A549 (cell line): ENCODE results near the gene ZNF652. TPM values are rescaled to one million over a fixed set of nuclear protein-coding genes. Genes with fewer than 3 reads are reported as not detected.

ENCODE experiments used
- ATAC-seq, 2 experiments: fragments of 200-7000 bp in 1 of 2; fragments of >200 bp in 1 of 2; cut with Nextera tagmentation in 1 of 2; cut with Tn5 transposase in 1 of 2; 3 replicates each; pipeline versions ENCODE4 v1.8.0 to v1.9.1; 2018 to 2020; ENCODE audit warnings: mild to moderate bottlenecking in 1 of 2, moderate library complexity in 1 of 2
- CTCF ChIA-PET: fragments of 300-600 bp; sonication (Branson Sonifier 250); formaldehyde crosslinking; extraction: SDS; loops from one replicate; lab custom pipeline; 2021; ENCODE audit warnings: antibody characterized with exemption, inconsistent platforms; lab: Yijun Ruan, JAX
- POLR2A ChIA-PET: fragments of 350-600 bp; formaldehyde crosslinking; extraction: SDS; loops from one replicate; lab custom pipeline; 2021; ENCODE audit warnings: antibody characterized with exemption, inconsistent platforms; lab: Yijun Ruan, JAX
- DNase-seq, 2 experiments: peaks; one replicate each; pipeline versions ENCODE4 v3.0.0 to v3.0.0-alpha.2; 2011 to 2016; ENCODE audit warnings: low read depth in 1 of 2, low spot score in 1 of 2
- FAIRE-seq: peaks from 2 replicates; lab custom pipeline; 2011; peaks lifted over from hg19 to GRCh38; lab: Jason Lieb, UNC
- H3K27ac ChIP-seq, 2 experiments: fragments of >200 bp; sonication (Bioruptor Twin); formaldehyde crosslinking; 3 replicates each; pipeline ENCODE4 v1.5.1; 2016 to 2017
- H3K4me1 ChIP-seq: fragments of >200 bp; sonication (Bioruptor Twin); formaldehyde crosslinking; 3 replicates; pipeline ENCODE4 v1.6.1; 2016
- H3K4me2 ChIP-seq: fragments of >200 bp; sonication (Bioruptor Twin); formaldehyde crosslinking; 3 replicates; pipeline ENCODE4 v1.6.1; 2016
- H3K4me3 ChIP-seq: fragments of >200 bp; sonication (Bioruptor Twin); formaldehyde crosslinking; 3 replicates; pipeline ENCODE4 v1.5.1; 2016
- H3K9me3 ChIP-seq: fragments of >200 bp; sonication (Bioruptor Twin); formaldehyde crosslinking; 3 replicates; pipeline ENCODE4 v1.6.1; 2016
- BHLHE40 ChIP-seq: IDR thresholded peaks from 2 replicates; pipeline ENCODE4 v1.6.1; 2012; ENCODE audit warnings: low read depth, low read length, inconsistent platforms
- CHD2 ChIP-seq: fragments of 150-350 bp; IDR thresholded peaks from 2 replicates; pipeline ENCODE4 v1.6.1; 2014; ENCODE audit warnings: low read length; ENCODE audit not compliant: partially characterized antibody
- CHD4 ChIP-seq: fragments of 200-600 bp; sonication (generic); IDR thresholded peaks from 2 replicates; pipeline ENCODE4 v1.6.1; 2016; ENCODE audit warnings: antibody characterized with exemption, mild to moderate bottlenecking, borderline replicate concordance
- ELK1 ChIP-seq: fragments of 150-350 bp; IDR thresholded peaks from 2 replicates; pipeline ENCODE4 v1.6.1; 2014; ENCODE audit warnings: low read depth, mild to moderate bottlenecking, low read length
- FOSL2 ChIP-seq, 2 experiments: fragments of 450-650 bp in 1 of 2; fragments of >200 bp in 1 of 2; sonication (Bioruptor Twin) in 1 of 2; formaldehyde crosslinking; IDR thresholded peaks; 2 replicates each; pipeline versions ENCODE4 v1.5.0 to v1.6.1; 2016 to 2020; ENCODE audit warnings: mild to moderate bottlenecking in 1 of 2, moderate library complexity in 1 of 2
- FOXS1 ChIP-seq: fragments of 250-450 bp; sonication (Bioruptor Pico); IDR thresholded peaks from 2 replicates; pipeline ENCODE4 v1.5.0; 2020; ENCODE audit warnings: mild to moderate bottlenecking, moderate library complexity
- HOXA7 ChIP-seq: fragments of 250-450 bp; sonication (Bioruptor Pico); IDR thresholded peaks from 2 replicates; pipeline ENCODE4 v1.5.0; 2020; ENCODE audit warnings: mild to moderate bottlenecking, moderate library complexity
- HOXB13 ChIP-seq: fragments of 250-450 bp; sonication (Bioruptor Pico); IDR thresholded peaks from 2 replicates; pipeline ENCODE4 v1.5.0; 2020; ENCODE audit warnings: low read depth, mild to moderate bottlenecking, moderate library complexity
- HOXB5 ChIP-seq: fragments of 250-450 bp; sonication (Bioruptor Pico); IDR thresholded peaks from 2 replicates; pipeline ENCODE4 v1.5.0; 2020; ENCODE audit warnings: mild to moderate bottlenecking, moderate library complexity
- MAX ChIP-seq: IDR thresholded peaks from 2 replicates; pipeline ENCODE4 v1.6.1; 2012
- NFE2L2 ChIP-seq: fragments of 150-350 bp; conservative IDR thresholded peaks from 2 replicates; pipeline ENCODE4 v1.6.1; 2014; ENCODE audit warnings: low read length
- NR3C1 ChIP-seq: fragments of >200 bp; sonication (Bioruptor Twin); formaldehyde crosslinking; IDR thresholded peaks from 3 replicates; pipeline ENCODE4 v1.6.1; 2017
- PHF8 ChIP-seq: fragments of 200-600 bp; sonication (generic); IDR thresholded peaks from 2 replicates; pipeline ENCODE4 v1.6.1; 2016; ENCODE audit warnings: low read depth, mild to moderate bottlenecking, antibody characterized with exemption, moderate library complexity, borderline replicate concordance
- POLR2AphosphoS2 ChIP-seq: conservative IDR thresholded peaks from 2 replicates; pipeline ENCODE4 v1.6.1; 2012; ENCODE audit warnings: low read length, improper control_type of control experiment, inconsistent platforms
- RCOR1 ChIP-seq: fragments of 150-350 bp; IDR thresholded peaks from 2 replicates; pipeline ENCODE4 v1.6.1; 2014; ENCODE audit warnings: antibody characterized with exemption, low read length, low read depth
- ZNF302 ChIP-seq: fragments of 250-450 bp; sonication (Bioruptor Pico); IDR thresholded peaks from 2 replicates; pipeline ENCODE4 v1.9.0; 2021; ENCODE audit warnings: inconsistent platforms, mild to moderate bottlenecking, moderate library complexity
- ZSCAN20 ChIP-seq: fragments of 250-450 bp; sonication (Bioruptor Pico); IDR thresholded peaks from 2 replicates; pipeline ENCODE4 v1.8.0; 2022; ENCODE audit warnings: mild to moderate bottlenecking, moderate library complexity
- WGBS: methylation state at CpG from one replicate; pipeline ENCODE4 v1.1.6; 2017; ENCODE audit errors: missing lambda C conversion rate; 5-methylcytosine and 5-hydroxymethylcytosine counted together
- polyA plus RNA-seq, 4 experiments: library from polyadenylated mRNA; depleted of rRNA in 3 of 4; stranded (reverse); fragments of >200 nt; fragmentation: RNase III in 1 of 4; extraction: RNeasy Plus Mini Kit Qiagen cat#74134 plus additional on column Dnase treatment in 1 of 4; gene quantifications; 2 replicates in 3 of 4; 3 replicates in 1 of 4; pipeline ENCODE4 v1.2.3, GENCODE V29; 2011 to 2017
- TF ChIP-seq, protein P1 (sequence below): fragments of 450-650 bp; IDR thresholded peaks from 2 replicates; pipeline ENCODE4 v1.6.1; 2014; ENCODE audit warnings: antibody characterized with exemption
- TF ChIP-seq, protein P2 (sequence below): fragments of 200-600 bp; sonication (generic); IDR thresholded peaks from 2 replicates; pipeline ENCODE4 v1.6.1; 2016; ENCODE audit warnings: antibody characterized with exemption, mild to moderate bottlenecking, moderate library complexity

The ZNF652 gene
- polyA plus RNA-seq, 2 of the 4 experiments (the other 2 are of a cell fraction) = 5.7 to 14.8 TPM

DNA sequence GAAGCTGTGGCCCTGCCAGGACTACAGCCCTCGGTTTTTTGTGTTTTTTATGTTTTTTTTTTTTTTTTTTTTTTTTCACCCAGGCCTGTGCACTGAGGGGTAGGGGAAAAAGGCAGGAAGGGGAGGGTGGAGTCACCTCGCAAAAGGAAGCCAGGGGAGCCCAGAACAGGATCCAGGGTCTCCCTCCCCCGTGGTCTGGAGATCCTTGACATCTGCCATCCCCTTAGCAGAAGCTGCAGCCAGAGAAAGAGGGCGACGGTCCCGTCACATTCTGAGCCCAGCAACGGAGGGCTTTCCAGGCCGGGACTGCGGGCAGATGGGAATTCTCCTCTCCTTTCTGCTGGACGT, 102.4 kb downstream of the ZNF652 start (continued):
- no peak for TF ChIP-seq HOXA7 (CRISPR knock-in tag)

GRCh38 chr17:49258394-49258793, 103.7 kb downstream of the ZNF652 start:
- Histone ChIP-seq H3K9me3 (no peaks in the 10 kb centered on the region), H3K4me1 (peaks cover 9% of the 10 kb centered on the region; the same call in 2 of the 3 replicates), H3K4me2 (no peak overlapping the region), H3K27ac (no peak overlapping the region), H3K4me3 (no peak overlapping the region)
- FAIRE-seq = no peak
- no peak for ATAC-seq
- no peak for DNase-seq
- TF ChIP-seq NR3C1 = no peak
- TF ChIP-seq, protein P1, sequence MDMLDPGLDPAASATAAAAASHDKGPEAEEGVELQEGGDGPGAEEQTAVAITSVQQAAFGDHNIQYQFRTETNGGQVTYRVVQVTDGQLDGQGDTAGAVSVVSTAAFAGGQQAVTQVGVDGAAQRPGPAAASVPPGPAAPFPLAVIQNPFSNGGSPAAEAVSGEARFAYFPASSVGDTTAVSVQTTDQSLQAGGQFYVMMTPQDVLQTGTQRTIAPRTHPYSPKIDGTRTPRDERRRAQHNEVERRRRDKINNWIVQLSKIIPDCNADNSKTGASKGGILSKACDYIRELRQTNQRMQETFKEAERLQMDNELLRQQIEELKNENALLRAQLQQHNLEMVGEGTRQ = no peak
- no peak for TF ChIP-seq FOXS1 (CRISPR knock-in tag)
- TF ChIP-seq MAX = no peak
- no peak for TF ChIP-seq CHD4
- TF ChIP-seq ZSCAN20 = no peak
- no peak for TF ChIP-seq ELK1
- TF ChIP-seq BHLHE40 = no peak
- TF ChIP-seq, protein P2, sequence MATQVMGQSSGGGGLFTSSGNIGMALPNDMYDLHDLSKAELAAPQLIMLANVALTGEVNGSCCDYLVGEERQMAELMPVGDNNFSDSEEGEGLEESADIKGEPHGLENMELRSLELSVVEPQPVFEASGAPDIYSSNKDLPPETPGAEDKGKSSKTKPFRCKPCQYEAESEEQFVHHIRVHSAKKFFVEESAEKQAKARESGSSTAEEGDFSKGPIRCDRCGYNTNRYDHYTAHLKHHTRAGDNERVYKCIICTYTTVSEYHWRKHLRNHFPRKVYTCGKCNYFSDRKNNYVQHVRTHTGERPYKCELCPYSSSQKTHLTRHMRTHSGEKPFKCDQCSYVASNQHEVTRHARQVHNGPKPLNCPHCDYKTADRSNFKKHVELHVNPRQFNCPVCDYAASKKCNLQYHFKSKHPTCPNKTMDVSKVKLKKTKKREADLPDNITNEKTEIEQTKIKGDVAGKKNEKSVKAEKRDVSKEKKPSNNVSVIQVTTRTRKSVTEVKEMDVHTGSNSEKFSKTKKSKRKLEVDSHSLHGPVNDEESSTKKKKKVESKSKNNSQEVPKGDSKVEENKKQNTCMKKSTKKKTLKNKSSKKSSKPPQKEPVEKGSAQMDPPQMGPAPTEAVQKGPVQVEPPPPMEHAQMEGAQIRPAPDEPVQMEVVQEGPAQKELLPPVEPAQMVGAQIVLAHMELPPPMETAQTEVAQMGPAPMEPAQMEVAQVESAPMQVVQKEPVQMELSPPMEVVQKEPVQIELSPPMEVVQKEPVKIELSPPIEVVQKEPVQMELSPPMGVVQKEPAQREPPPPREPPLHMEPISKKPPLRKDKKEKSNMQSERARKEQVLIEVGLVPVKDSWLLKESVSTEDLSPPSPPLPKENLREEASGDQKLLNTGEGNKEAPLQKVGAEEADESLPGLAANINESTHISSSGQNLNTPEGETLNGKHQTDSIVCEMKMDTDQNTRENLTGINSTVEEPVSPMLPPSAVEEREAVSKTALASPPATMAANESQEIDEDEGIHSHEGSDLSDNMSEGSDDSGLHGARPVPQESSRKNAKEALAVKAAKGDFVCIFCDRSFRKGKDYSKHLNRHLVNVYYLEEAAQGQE = no peak
- CTCF ChIA-PET = interaction anchor here (0.8 to 1.6 kb wide), 8 partner anchors 23 to 534 kb away, joined by 3 to 6 read pairs (median 3); no protein-coding TSS in a partner anchor
- 94% methylated on average over 3 of the region's 3 CpGs for WGBS
- POLR2A ChIA-PET = no interaction called here

DNA sequence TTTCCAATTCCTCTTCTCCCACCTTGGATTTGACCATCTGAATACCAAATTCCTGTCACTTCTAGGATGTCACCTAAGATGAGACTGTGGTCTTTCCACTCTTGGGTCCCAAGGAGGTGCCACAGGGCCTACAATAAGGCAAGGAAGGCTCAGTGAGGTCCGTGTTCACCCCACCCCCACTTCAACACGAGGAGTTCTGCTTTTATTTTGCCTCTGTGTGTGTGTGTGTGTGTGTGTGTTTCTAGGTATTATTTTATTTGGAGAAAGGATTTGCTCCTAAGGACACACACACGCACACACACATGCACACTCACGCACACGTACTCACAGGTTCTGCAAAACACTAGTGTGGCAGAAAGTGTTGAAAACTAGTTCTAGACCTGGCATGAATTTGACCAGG, 106.9 kb downstream of the ZNF652 start:
- no peak for FAIRE-seq
- TF ChIP-seq HOXA7 (CRISPR knock-in tag) = no peak
- TF ChIP-seq ELK1 = no peak
- TF ChIP-seq NFE2L2 = no peak
- TF ChIP-seq FOSL2 (IDR thresholded peaks at IDR 0.05) = no peak
- TF ChIP-seq FOSL2 (CRISPR knock-in tag; IDR thresholded peaks at IDR 0.05) = no peak
- TF ChIP-seq HOXB5 (CRISPR knock-in tag) = no peak
- TF ChIP-seq PHF8 = no peak
- TF ChIP-seq HOXB13 (CRISPR knock-in tag) = no peak
- no peak for TF ChIP-seq POLR2AphosphoS2
- no peak for TF ChIP-seq MAX
- TF ChIP-seq ZNF302 (CRISPR knock-in tag) = no peak
- TF ChIP-seq RCOR1 = no peak
- TF ChIP-seq CHD2 = no peak
- 74% methylated on average over 5 of the region's 5 CpGs for WGBS
- Histone ChIP-seq H3K4me1 (peaks cover 15% of the 10 kb centered on the region; the same call in 2 of the 3 replicates), H3K4me3 (no peak overlapping the region), H3K27ac (no peak overlapping the region), H3K4me2 (no peak overlapping the region), H3K9me3 (no peaks in the 10 kb centered on the region)
- ChIA-PET POLR2A (no interaction called here), CTCF (interaction anchor here (2.5 kb wide), 1 partner anchor 28 kb away, joined by 15 read pairs; no protein-coding TSS in a partner anchor)
- DNase-seq = no peak
- no peak for ATAC-seq
